HepG2 (cell line): ENCODE results near the gene MYADML2. TPM values are rescaled to one million over a fixed set of nuclear protein-coding genes. Genes with fewer than 3 reads are reported as not detected.

Experiments
- AGO2 ChIP-seq: fragments of 200-400 bp; formaldehyde crosslinking; optimal IDR thresholded peaks from 2 replicates; pipeline ENCODE3; 2017; ENCODE audit warnings: mild to moderate bottlenecking, low read depth, low read length, moderate library complexity
- CHCHD3 ChIP-seq: sonication (generic); formaldehyde crosslinking; IDR thresholded peaks from 2 replicates; pipeline ENCODE4 v1.8.0; 2022; ENCODE audit warnings: mild to moderate bottlenecking, missing genetic modification reagents, moderate library complexity
- HES4 ChIP-seq: sonication (generic); formaldehyde crosslinking; IDR thresholded peaks from 2 replicates; pipeline ENCODE4 v1.9.0; 2021; ENCODE audit warnings: mild to moderate bottlenecking, missing genetic modification reagents, borderline replicate concordance
- IKZF4 ChIP-seq: sonication (generic); formaldehyde crosslinking; IDR thresholded peaks from 2 replicates; pipeline ENCODE4 v1.5.1; 2020; ENCODE audit warnings: borderline replicate concordance, mild to moderate bottlenecking, low read depth, missing genetic modification reagents; ENCODE audit errors: not compliant biosample characterization
- MIXL1 ChIP-seq: IDR thresholded peaks from 2 replicates; pipeline ENCODE4 v1.6.1; 2016
- MYC ChIP-seq: sonication (generic); formaldehyde crosslinking; IDR thresholded peaks from 2 replicates; pipeline ENCODE4 v1.9.0; 2021; ENCODE audit warnings: missing genetic modification reagents, borderline replicate concordance
- NAIF1 ChIP-seq: sonication (generic); formaldehyde crosslinking; IDR thresholded peaks from 2 replicates; pipeline ENCODE4 v1.5.0; 2020; ENCODE audit warnings: mild to moderate bottlenecking, missing genetic modification reagents, borderline replicate concordance
- POLR2A ChIP-seq, 2 experiments: IDR thresholded peaks; 2 replicates each; pipeline ENCODE4 v1.6.1; 2011; ENCODE audit warnings: low read depth in 2 of 2, low read length in 2 of 2, mild to moderate bottlenecking in 1 of 2, moderate library complexity in 1 of 2; ENCODE audit not compliant: insufficient read depth in 1 of 2
- SMAD1 ChIP-seq: sonication (generic); formaldehyde crosslinking; IDR thresholded peaks from 2 replicates; pipeline ENCODE4 v1.4.0; 2020; ENCODE audit warnings: missing genetic modification reagents, low read depth, mild to moderate bottlenecking, borderline replicate concordance
- SP5 ChIP-seq: IDR thresholded peaks from 2 replicates; pipeline ENCODE4 v1.6.1; 2016; ENCODE audit warnings: low read depth, borderline replicate concordance
- TAF1 ChIP-seq: sonication (generic); formaldehyde crosslinking; IDR thresholded peaks from 2 replicates; pipeline ENCODE4 v1.4.0; 2020; ENCODE audit warnings: missing genetic modification reagents
- ZNF205 ChIP-seq: IDR thresholded peaks from 2 replicates; pipeline ENCODE4 v1.6.1; 2018; ENCODE audit warnings: missing biosample characterization, missing genetic modification reagents
- ZNF253 ChIP-seq: sonication (generic); formaldehyde crosslinking; IDR thresholded peaks from 2 replicates; pipeline ENCODE4 v1.8.0; 2022; ENCODE audit warnings: mild to moderate bottlenecking, missing genetic modification reagents, borderline replicate concordance
- ZNF296 ChIP-seq: sonication (generic); formaldehyde crosslinking; conservative IDR thresholded peaks from 2 replicates; pipeline ENCODE4 v1.5.0; 2020; ENCODE audit warnings: mild to moderate bottlenecking, missing genetic modification reagents
- ZNF792 ChIP-seq: IDR thresholded peaks from 2 replicates; pipeline ENCODE4 v1.6.1; 2016
- polyA plus RNA-seq, 8 experiments: library from polyadenylated mRNA; depleted of rRNA in 3 of 8; stranded (reverse) in 7 of 8; unstranded in 1 of 8; fragments of >200 nt; fragmentation: Illumina TruSeq in 4 of 8; extraction: Trizol in 4 of 8; gene quantifications; 2 replicates each; pipeline versions ENCODE4 v1.2.1 to v1.2.3, GENCODE V29; 2011 to 2016; ENCODE audit warnings: low read depth in 4 of 8, missing spikeins in 1 of 8, mixed read lengths in 1 of 8; ENCODE audit not compliant: insufficient read depth in 1 of 8
- total RNA-seq, 5 experiments: library from RNA; depleted of rRNA; stranded (reverse); fragments of >200 nt; fragmentation: Illumina TruSeq; extraction: Trizol; gene quantifications; 2 replicates each; pipeline ENCODE4 v1.2.3, GENCODE V29; 2016; ENCODE audit warnings: low read depth in 1 of 5
- TF ChIP-seq, protein P1 (sequence below): IDR thresholded peaks from 2 replicates; pipeline ENCODE4 v1.6.1; 2016; ENCODE audit warnings: missing compliant biosample characterization, missing genetic modification reagents, borderline replicate concordance
- TF ChIP-seq, protein P2 (sequence below): sonication (generic); formaldehyde crosslinking; IDR thresholded peaks from 2 replicates; pipeline ENCODE4 v1.5.0; 2020; ENCODE audit warnings: missing genetic modification reagents
- TF ChIP-seq, protein P3 (sequence below): sonication (generic); formaldehyde crosslinking; IDR thresholded peaks from 2 replicates; pipeline ENCODE4 v1.5.1; 2020; ENCODE audit warnings: mild to moderate bottlenecking, missing genetic modification reagents, borderline replicate concordance

The MYADML2 gene
- total and polyA plus RNA-seq, 2 of the 13 experiments (the other 11 are each of a cell fraction or from before 2014, with no cell fraction given): not detected

DNA sequence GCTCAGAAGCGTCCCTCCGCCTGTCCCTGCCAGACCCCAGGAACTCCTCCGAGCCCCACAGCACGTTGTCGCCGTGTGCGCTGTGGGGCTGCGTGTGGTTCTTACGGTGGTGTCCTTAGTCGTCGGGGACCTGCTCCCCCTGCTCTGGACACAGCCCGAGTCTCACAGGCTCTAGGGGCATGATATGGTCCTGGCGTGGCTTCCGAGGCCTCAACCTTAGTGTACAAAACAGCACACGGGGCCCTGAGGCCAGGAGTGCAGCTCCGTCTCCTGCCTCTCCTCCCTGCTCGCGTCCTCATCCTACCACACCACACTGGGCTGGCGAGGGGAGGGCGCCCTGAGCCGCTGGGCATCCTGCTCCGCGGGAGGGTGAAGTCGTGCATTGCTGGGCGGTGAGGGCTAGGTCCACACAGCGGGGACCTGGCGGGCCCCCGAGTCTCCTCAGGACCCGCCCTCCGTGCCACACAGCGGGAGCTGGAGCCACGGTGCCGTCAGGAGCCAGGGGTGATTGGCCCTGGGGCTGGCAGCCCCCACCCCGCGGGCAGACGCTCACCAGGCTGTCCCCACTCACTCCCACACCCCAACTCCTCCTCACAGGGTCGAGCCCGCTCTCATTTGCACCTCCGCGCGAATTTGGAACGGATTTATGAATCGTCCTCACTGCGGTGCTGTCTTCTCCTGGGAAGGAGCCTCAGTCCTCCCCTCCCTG, 18.3 kb downstream of the MYADML2 start (continued):
- TF ChIP-seq SMAD1 (CRISPR knock-in tag) (no peak; the same call in 1 of the 2 replicates), SP5 (CRISPR knock-in tag) (no peak; the same call in 1 of the 2 replicates), ZNF296 (no peak; the same call in 1 of the 2 replicates), POLR2A (IDR thresholded peaks at IDR 0.05; ENCODE audit: insufficient read depth in 1 of 2, low read depth in 2 of 2, low read length in 2 of 2) (peak in 1 of 2 experiments; percentile 28; a peak in 1 of 4 replicates), CHCHD3 (CRISPR knock-in tag) (0 out of 2 replicates have a peak, but pooled peaks have one; percentile 2), IKZF4 (CRISPR knock-in tag) (peak; percentile 42), TAF1 (CRISPR knock-in tag) (peak; percentile 44), NAIF1 (peak; percentile 39; the same call in 1 of the 2 replicates), ZNF253 (CRISPR knock-in tag) (peak; percentile 48; the same call in 1 of the 2 replicates), ZNF205 (peak; percentile 48; the same call in 1 of the 2 replicates), MYC (peak; percentile 13), AGO2 (peak; percentile 82), HES4 (CRISPR knock-in tag) (peak; percentile 33; the same call in 1 of the 2 replicates), ZNF792 (CRISPR knock-in tag) (0 out of 2 replicates have a peak, but pooled peaks have one; percentile 21), MIXL1 (CRISPR knock-in tag) (0 out of 2 replicates have a peak, but pooled peaks have one; percentile 4)
- TF ChIP-seq, protein P1, sequence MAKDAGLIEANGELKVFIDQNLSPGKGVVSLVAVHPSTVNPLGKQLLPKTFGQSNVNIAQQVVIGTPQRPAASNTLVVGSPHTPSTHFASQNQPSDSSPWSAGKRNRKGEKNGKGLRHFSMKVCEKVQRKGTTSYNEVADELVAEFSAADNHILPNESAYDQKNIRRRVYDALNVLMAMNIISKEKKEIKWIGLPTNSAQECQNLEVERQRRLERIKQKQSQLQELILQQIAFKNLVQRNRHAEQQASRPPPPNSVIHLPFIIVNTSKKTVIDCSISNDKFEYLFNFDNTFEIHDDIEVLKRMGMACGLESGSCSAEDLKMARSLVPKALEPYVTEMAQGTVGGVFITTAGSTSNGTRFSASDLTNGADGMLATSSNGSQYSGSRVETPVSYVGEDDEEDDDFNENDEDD (CRISPR knock-in tag): 0 out of 2 replicates have a peak, but pooled peaks have one; percentile 5
- TF ChIP-seq, protein P2, sequence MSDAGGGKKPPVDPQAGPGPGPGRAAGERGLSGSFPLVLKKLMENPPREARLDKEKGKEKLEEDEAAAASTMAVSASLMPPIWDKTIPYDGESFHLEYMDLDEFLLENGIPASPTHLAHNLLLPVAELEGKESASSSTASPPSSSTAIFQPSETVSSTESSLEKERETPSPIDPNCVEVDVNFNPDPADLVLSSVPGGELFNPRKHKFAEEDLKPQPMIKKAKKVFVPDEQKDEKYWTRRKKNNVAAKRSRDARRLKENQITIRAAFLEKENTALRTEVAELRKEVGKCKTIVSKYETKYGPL (CRISPR knock-in tag): no peak
- TF ChIP-seq, protein P3, sequence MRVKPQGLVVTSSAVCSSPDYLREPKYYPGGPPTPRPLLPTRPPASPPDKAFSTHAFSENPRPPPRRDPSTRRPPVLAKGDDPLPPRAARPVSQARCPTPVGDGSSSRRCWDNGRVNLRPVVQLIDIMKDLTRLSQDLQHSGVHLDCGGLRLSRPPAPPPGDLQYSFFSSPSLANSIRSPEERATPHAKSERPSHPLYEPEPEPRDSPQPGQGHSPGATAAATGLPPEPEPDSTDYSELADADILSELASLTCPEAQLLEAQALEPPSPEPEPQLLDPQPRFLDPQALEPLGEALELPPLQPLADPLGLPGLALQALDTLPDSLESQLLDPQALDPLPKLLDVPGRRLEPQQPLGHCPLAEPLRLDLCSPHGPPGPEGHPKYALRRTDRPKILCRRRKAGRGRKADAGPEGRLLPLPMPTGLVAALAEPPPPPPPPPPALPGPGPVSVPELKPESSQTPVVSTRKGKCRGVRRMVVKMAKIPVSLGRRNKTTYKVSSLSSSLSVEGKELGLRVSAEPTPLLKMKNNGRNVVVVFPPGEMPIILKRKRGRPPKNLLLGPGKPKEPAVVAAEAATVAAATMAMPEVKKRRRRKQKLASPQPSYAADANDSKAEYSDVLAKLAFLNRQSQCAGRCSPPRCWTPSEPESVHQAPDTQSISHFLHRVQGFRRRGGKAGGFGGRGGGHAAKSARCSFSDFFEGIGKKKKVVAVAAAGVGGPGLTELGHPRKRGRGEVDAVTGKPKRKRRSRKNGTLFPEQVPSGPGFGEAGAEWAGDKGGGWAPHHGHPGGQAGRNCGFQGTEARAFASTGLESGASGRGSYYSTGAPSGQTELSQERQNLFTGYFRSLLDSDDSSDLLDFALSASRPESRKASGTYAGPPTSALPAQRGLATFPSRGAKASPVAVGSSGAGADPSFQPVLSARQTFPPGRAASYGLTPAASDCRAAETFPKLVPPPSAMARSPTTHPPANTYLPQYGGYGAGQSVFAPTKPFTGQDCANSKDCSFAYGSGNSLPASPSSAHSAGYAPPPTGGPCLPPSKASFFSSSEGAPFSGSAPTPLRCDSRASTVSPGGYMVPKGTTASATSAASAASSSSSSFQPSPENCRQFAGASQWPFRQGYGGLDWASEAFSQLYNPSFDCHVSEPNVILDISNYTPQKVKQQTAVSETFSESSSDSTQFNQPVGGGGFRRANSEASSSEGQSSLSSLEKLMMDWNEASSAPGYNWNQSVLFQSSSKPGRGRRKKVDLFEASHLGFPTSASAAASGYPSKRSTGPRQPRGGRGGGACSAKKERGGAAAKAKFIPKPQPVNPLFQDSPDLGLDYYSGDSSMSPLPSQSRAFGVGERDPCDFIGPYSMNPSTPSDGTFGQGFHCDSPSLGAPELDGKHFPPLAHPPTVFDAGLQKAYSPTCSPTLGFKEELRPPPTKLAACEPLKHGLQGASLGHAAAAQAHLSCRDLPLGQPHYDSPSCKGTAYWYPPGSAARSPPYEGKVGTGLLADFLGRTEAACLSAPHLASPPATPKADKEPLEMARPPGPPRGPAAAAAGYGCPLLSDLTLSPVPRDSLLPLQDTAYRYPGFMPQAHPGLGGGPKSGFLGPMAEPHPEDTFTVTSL: no peak
